Measurements from ENCODE around the gene PSME3IP1. TPM values are rescaled to one million over a fixed set of nuclear protein-coding genes. Genes with fewer than 3 reads are reported as not detected.
A peak's percentile ranks its signal among the peaks of the same experiment; 100 is the strongest.

PSME3IP1 gene
- total RNA-seq, 1 donor: 70.2 TPM

DNA sequence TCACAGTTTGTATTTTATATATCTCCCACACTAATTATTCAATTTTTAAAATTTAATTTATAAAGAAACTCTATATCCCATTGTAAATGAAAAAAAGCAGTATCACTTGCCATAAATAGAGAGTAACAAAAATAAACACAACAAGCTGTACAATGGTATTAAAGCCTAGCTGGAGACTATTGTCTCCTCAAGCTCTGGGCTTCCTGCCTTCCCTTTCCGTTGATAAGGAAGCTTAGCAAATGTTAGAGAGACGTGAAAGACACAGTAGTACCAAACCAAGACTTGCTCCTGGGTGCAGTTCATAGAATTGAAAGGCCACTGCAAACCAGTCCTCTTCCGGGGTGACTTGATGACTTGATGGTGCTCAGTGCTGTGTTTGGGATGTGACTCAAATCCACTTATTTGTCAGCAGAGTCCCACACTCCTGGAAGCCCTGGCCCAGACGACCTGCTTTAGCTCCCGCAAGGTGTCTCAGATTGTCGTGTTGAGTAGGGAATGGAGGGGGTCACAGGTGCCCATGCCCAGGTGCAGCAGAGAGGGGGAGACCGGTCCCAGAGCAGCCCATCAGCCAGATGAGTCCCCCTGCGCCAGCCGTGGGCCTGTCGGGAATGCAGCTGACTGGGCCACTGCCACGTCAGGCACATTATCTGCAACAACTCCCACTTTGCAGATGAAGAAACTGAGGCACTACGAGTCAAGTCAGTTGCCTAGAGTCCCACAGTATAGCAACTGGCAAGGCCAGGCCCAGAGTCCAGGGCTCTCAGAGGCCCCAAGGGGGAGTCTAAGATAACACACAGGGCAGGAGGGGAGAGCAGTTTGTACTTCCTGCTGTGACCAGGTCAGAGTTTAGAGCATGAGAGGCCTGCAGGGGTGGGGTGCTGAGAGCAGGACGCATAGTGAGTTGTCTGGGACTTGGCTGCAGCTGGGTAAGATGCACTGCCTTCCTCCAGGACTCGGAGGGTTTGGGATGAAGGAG, 40.5 kb downstream of the PSME3IP1 start:
- no peak overlapping the region for H3K4me2 ChIP-seq (ENCODE audit: insufficient read depth, low read length)
- H3K27ac ChIP-seq (ENCODE audit: low read depth, low read length): no peak overlapping the region
- H3K27me3 ChIP-seq (ENCODE audit: insufficient read depth, low read length): no peaks in the 10 kb centered on the region
- no peaks in the 10 kb centered on the region for H3K9me3 ChIP-seq (ENCODE audit: low read depth, low read length)
- no peak overlapping the region for H3K4me3 ChIP-seq (ENCODE audit: insufficient read depth, low read length)
- no peaks in the 10 kb centered on the region for H3K36me3 ChIP-seq (ENCODE audit: insufficient read depth, low read length)
- H3K4me1 ChIP-seq (ENCODE audit: insufficient read depth, low read length): no peaks in the 10 kb centered on the region
- no peak overlapping the region for H2AFZ ChIP-seq (ENCODE audit: low read length)
- H4K20me1 ChIP-seq (ENCODE audit: insufficient read depth, low read length): no peaks in the 10 kb centered on the region
- TF ChIP-seq CTCF (IDR thresholded peaks at IDR 0.05; ENCODE audit: extremely low read depth, low read depth, low read length): no peak
- DNase-seq (ENCODE audit: insufficient read length, low spot score, missing footprints): peak; percentile 78
- no peaks in the 10 kb centered on the region for H3K79me2 ChIP-seq (ENCODE audit: insufficient read depth, low read length)

GRCh38 chr16:57144027-57144426, 41.8 kb downstream of the PSME3IP1 start:
- Histone ChIP-seq H3K27me3 (ENCODE audit: insufficient read depth, low read length) (no peaks in the 10 kb centered on the region), H4K20me1 (ENCODE audit: insufficient read depth, low read length) (no peaks in the 10 kb centered on the region), H3K36me3 (ENCODE audit: insufficient read depth, low read length) (no peaks in the 10 kb centered on the region), H2AFZ (ENCODE audit: low read length) (no peak overlapping the region), H3K4me3 (ENCODE audit: insufficient read depth, low read length) (no peak overlapping the region), H3K4me1 (ENCODE audit: insufficient read depth, low read length) (no peaks in the 10 kb centered on the region), H3K9me3 (ENCODE audit: low read depth, low read length) (no peaks in the 10 kb centered on the region), H3K79me2 (ENCODE audit: insufficient read depth, low read length) (no peaks in the 10 kb centered on the region), H3K27ac (ENCODE audit: low read depth, low read length) (no peak overlapping the region), H3K4me2 (ENCODE audit: insufficient read depth, low read length) (no peak overlapping the region)
- no peak for TF ChIP-seq CTCF (IDR thresholded peaks at IDR 0.05; ENCODE audit: extremely low read depth, low read depth, low read length)
- DNase-seq (ENCODE audit: insufficient read length, low spot score, missing footprints): peak; percentile 72

- Histone ChIP-seq H3K4me3 (ENCODE audit: insufficient read depth, low read length) (no peak overlapping the region), H3K79me2 (ENCODE audit: insufficient read depth, low read length) (no peaks in the 10 kb centered on the region), H3K9me3 (ENCODE audit: low read depth, low read length) (no peaks in the 10 kb centered on the region), H4K20me1 (ENCODE audit: insufficient read depth, low read length) (no peaks in the 10 kb centered on the region), H2AFZ (ENCODE audit: low read length) (no peak overlapping the region), H3K27me3 (ENCODE audit: insufficient read depth, low read length) (no peaks in the 10 kb centered on the region), H3K36me3 (ENCODE audit: insufficient read depth, low read length) (no peaks in the 10 kb centered on the region), H3K27ac (ENCODE audit: low read depth, low read length) (no peak overlapping the region), H3K4me2 (ENCODE audit: insufficient read depth, low read length) (no peak overlapping the region), H3K4me1 (ENCODE audit: insufficient read depth, low read length) (no peaks in the 10 kb centered on the region)
- no peak for TF ChIP-seq CTCF (IDR thresholded peaks at IDR 0.05; ENCODE audit: extremely low read depth, low read depth, low read length)
- peak; percentile 81 for DNase-seq (ENCODE audit: insufficient read length, low spot score, missing footprints)
Observed at GRCh38 chr16:57143149-57143921, 42.5 kb downstream of the PSME3IP1 start.

Data from osteoblast (primary cell).